Measurements from ENCODE around the gene NCF2.

Gene NCF2

DNA sequence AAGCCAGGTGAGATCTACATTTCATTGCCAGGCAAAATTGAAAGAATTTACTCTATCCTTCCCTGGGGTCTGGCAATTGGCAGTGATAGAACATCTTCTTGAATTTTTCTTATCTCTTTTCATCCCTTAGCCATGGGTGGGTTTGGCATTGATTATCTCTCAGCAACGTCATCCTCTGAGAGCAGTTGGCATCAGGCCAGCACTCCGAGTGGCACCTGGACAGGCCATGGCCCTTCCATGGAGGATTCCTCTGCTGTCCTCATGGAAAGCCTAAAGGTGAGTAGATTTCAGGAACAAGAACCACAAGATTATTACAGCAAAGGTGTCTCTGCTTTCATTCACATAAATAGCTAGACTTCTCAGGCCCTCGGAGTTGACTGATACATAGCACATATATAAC lies 39.3 kb downstream of the NCF2 start:
- no peak for DNase-seq

DNA sequence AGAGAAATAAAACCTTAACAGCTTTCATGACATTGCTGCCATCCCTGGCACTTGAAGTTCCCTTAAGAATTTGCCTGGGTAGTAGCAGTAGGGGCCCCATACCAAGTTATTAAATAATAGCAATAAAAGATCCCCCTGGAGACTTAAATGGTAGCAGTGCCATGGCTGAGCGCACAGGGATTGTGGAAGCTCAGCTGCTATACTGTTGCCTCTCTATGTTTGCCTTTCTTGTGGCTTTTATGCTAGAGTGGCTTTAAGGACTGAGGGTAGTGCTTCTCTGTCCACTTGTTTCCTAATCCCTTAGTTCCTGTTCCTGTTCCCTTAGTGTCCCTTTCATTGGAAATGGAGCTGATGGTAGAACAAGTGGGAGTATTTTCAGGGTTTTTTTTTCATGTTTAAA lies 42.1 kb downstream of the NCF2 start:
- DNase-seq, result no peak

DNA sequence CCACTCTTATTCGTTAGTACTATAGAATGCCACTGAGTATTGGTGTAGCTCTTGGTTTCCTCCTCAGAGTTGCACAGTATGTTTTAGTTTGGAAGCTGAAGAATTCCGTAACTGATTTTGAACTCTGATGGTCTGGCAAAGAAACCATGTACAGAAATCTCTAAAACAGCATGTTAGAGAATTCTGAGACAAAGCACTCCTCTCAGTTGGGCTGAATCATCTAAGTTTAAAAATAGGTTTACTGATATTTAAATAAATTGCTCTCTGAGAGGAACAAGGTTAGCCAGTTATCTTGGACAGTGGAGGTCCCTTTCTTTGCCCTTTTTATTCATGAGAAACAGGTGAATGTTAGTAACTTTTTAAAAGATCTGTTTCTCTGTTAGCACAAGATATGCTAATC lies 43.8 kb downstream of the NCF2 start:
- no peak for DNase-seq

DNA sequence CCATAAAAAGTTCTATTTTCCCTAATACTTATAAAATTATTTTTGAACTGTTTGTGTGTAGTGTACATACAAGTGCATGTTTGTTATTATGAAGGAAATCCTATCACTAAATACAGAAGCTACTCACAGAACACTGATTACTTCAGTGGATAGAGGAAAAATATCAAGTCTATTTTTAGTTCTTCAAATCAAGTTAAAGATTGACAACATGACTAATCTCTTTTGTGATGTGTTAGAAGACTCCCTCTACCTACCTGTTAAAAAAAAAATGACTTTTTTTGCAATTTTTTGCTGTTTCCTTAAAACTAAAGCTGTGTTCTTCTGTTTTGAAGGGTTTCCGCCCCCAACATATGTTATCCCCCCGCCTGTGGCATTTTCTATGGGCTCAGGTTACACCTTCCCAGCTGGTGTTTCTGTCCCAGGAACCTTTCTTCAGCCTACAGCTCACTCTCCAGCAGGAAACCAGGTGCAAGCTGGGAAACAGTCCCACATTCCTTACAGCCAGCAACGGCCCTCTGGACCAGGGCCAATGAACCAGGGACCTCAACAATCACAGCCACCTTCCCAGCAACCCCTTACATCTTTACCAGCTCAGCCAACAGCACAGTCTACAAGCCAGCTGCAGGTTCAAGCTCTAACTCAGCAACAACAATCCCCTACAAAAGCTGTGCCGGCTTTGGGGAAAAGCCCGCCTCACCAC lies 45.5 kb downstream of the NCF2 start:
- no peak for DNase-seq

DNA sequence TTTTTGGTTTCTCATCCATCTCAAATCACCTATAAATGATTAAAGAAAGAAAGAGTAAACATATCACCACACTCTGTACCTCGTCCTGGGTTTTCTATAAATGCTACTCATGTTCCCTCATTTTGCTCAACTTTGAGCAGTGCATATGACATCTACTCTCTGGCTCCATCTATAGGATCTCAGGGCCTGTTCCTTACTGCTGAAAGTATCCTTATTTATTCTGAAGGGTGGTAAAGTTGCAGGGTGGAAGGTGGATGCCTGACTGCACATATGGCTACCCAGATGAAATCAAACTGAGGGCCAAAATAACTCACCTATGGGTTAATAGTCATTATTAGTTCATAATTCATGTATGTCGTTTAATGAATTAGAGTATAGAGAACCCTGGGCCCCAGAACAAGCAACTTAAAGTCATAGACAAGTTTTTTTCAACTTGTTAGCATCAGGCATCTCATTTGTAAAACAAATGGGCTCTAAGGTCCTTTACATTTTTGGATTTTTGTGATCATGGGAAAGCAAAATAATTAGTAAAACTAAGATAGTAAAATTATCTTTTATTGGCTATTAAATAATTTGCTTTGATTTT lies 46.5 kb downstream of the NCF2 start:
- peak in 1 of 2 donors; percentile 75 for DNase-seq

DNA sequence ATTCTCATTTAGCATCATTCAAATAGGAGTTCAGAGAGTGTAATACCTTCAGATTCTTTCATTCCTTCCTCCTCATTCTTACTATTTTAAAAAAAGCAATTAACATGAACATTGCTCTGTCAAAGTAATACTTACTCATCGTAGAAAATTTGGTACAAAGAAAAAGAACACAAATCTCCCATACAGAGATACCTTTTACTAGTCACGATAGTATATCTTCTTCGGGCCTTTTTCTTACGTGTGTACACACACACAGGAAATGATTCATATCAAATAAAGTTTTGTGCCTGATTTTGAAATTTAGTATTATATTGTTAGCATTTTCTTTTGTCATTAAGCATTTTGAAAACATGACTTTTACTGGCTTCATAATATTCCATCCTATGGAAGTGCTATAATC lies 52.9 kb downstream of the NCF2 start:
- no peak for DNase-seq

DNA sequence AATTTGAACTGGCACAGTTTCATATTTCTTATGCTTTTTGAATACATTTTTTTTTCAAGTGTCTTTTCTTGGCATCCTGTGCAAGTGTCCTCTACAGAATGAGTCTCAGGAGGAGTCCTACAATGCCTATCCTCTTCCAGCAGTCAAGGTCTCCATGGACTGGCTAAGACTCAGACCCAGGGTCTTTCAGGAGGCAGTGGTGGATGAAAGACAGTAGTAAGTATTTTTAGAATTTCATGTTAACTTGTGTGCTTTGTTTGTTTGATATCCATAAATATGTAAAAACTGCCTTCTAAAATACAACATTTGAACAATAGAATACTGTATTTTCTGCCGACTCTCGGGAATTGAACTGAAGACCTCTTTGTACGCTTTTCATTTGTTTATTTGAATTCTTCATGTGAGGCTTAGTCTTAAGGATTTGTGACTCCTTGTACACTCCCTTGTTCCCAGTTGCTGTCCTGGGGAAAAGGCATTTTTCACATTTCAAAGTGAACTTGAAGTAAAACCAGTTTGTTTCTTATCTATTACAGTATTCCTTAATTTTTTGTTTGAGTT lies 56.6 kb downstream of the NCF2 start:
- no peak for DNase-seq

DNA sequence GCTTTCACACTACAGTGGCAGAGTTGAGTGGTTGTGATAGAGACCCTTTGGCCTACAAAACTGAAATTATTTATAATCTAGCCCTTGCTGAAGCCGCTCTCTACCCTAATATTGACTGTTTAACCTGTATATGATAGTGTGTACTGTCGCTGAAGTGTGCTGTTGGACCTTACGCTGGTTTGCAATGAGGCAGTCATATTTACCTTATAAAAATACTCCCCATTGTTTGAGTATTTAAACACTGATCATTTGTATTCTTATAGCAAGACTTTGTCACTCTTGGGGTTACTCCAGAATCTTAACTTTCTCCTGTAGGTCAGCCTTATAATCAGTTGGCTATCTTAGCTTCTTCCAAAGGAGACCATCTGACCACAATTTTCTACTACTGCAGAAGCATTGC lies 61.7 kb downstream of the NCF2 start:
- no peak for DNase-seq

DNA sequence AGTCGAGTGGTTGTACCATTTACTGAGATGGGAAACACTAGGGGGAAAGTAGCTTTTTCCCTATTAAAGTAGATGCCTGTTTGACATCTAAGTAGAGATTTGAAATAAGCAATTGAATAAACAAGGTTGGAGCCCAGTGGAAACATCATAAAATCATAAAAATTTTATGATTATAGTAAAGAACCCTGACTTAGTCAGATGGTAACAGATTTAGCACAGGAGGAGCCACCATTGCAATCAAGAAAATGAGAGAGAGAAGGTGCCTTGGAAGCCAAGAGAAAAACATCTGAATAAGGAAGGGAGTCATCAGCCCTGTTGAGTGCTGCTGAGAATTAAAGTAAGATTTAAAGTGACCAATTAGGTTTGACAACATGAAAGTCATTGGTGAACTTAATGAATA lies 68.2 kb downstream of the NCF2 start:
- DNase-seq, result no peak

DNA sequence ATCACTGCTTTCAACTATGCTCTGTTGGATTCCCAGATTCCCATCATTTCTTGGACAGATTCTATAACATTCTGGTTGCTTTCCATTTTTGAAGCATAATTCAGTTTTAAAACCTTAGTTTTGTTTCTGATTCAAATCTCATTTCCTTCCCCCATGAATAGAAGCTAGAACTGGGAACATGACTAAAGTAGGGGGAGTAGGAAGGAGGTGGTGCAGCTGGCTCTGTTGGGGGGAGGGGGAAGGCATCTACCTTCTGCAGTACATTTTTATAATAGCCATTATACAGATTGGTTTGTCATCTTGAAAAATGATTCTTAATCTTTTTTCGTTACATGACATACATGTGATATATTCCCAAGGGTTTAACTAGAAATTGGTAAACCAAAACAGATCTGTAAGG lies 69.9 kb downstream of the NCF2 start:
- peak in 1 of 2 donors; percentile 15 for DNase-seq

DNA sequence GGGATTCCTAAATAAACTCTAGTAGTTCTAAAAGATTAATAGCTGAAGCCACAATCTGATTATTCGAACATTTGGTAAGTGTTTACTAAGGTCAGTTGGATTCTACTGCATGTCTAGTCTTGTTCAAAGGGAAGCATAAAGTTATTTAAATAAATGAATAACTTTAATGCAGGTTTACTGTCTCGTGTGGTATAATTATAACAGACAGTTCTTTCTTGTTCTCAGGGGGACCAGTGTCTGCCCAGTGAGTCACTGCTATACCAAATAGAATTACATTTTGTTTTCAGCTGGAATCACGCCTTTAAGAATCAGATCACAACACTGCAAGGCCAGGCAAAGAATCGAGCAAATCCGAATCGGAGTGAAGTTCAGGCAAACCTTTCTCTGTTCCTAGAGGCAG lies 72.9 kb downstream of the NCF2 start:
- no peak for DNase-seq

DNA sequence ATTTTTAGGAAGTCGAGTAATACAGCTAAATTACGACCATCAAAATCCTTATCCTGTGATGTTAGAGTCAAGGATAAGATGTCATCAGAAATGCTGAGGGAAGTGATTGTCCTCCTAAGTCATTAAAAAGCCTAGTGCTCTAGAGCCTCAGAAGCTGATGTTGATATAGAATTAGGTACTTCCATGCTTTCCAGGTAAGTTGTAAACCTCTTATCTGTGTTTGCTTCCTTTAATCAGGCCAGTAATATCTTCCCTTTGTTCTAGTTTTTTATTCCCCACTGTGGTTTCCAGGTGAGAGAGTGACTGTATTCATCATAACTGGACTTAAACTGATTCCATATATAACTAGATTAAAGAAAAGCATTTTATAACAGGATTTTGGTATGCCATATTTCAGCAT lies 73.5 kb downstream of the NCF2 start:
- no peak for DNase-seq

DNA sequence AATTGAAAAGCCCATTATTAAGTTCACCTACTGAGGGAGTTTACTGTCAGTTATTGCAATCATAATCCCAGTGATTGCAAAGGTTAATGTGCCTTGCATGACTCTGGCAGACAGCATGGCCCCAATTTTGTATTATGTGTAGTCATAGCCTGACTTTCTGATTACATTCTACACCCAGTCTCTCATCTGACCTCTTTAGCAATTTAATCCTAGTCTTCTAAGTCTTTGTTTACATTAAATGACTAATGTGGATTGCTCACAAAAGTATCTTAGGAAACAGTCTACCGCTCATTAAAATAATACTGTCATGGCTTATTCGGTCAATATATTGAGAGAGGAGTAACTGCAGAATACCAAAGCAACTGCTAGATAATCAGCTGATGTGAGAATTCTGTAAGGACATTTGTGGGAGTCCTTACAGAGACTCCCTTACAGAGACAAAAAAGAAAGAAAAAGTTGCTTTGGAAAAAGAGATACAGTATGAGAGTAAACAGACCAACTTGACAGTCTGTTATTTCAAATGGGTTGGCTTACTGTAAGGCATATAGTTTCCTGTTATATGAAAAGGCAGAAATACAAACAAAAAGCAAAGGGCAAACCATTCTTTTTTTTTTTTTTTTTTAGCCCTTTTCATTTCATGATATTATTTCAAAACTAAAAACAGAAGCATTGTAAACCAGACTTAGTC lies 75.1 kb downstream of the NCF2 start:
- DNase-seq, result no peak

DNA sequence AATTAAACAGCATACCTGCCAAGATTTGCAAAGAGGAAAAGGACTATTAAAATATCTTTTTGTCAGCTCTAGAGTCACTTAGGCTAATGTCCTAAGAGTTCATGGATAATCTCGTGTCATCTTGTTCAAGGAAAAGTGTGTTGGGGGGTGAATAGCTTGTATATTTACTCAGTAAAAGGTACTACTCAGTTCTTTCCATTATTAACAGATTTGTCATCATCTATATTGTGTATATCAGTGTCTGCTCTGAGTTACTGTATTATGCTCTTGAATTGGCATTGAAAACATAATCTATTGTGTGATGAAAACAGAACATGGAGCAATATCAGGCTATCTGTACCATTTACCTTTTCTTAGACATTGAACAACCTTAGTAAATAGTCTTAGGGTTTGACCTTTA lies 76.0 kb downstream of the NCF2 start:
- no peak for DNase-seq

DNA sequence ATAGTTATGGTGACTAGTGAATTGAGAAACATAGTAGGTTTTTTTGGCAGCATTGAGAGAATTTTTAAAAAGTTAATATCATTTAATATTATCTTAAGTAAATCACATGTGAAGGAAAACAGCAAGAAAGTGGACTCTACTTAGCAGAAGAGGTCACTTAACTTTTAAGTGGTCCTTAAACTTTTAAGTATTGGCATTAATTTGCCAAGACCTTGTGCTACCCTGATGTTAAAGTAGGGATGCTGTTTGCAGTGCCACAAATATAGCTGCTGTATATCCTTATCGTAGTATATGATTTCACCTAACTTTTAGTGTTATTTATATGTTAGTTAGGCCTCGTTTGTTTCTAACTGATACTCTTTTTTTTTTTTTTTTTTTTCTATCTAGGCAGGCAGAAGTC lies 77.8 kb downstream of the NCF2 start:
- DNase-seq, result no peak

DNA sequence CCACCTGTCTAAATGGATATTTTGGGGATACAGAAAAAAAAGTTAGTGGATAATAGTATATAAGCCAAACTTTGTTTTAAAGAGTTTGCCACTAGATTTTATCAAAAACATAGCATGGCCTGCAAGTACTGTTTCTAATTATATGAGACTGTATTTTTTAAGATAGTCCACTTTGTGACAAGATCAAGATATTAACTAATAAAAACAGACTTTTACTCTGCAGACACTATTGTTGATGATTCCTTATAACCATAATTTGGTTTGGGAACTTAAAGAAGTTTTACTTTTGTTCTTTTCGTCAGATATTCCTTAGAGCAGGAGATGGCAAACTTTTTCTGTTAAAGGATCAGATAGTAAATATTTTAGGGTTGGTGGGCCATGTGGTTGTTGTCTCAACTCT lies 81.6 kb downstream of the NCF2 start:
- no peak for DNase-seq

DNA sequence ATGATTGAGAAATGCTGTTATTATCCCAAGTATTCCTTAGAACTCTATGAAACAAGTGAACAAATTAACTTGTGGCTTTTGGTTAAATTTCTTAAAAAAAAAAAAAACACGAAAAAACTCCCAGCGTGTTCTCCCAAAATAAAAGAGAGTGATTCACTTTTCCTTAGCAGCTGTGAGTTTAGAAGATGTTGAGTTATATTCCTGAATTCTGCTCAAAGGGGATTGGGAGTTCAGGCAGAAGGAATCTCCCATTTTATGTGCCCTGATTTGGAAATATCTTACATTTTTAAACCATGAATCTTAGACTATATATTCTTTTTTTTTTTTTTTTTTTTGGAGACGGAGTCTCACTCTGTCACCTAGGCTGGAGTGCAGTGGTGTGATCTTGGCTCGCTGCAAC lies 83.7 kb downstream of the NCF2 start:
- no peak for DNase-seq

All from hippocampal formation (tissue), 2 donors.